WTC11 (cell line): ENCODE measurements around the gene APBA1. TPM values are rescaled to one million over a fixed set of nuclear protein-coding genes. Genes with fewer than 3 reads are reported as not detected.

Experiments
- ATAC-seq: fragments of 200-7000 bp; cut with Tn5 transposase; 2 replicates; pipeline ENCODE4 v1.10.0; 2021; ENCODE audit warnings: mild to moderate bottlenecking, moderate library complexity
- CTCF ChIA-PET: fragments of 300-600 bp; sonication (Branson Sonifier 250); formaldehyde crosslinking; loops from one replicate; lab custom pipeline; 2021; ENCODE audit warnings: antibody characterized with exemption; lab: Charles Lee
- POLR2A ChIA-PET: fragments of 350-600 bp; sonication (Branson Sonifier 250); formaldehyde crosslinking; loops from one replicate; lab custom pipeline; 2021; ENCODE audit warnings: antibody characterized with exemption; lab: Charles Lee
- DNase-seq: peaks from one replicate; pipeline ENCODE4 v3.0.0; 2021; ENCODE audit warnings: low spot score
- H3K27ac Mint-ChIP-seq: 2 replicates; pipeline ENCODE4 v1.8.0; 2021; ENCODE audit warnings: mixed read lengths
- H3K27me3 Mint-ChIP-seq: 2 replicates; pipeline ENCODE4 v1.8.0; 2021; ENCODE audit warnings: low read depth, mild to moderate bottlenecking, moderate library complexity, mixed read lengths
- H3K36me3 Mint-ChIP-seq: 2 replicates; pipeline ENCODE4 v1.8.0; 2021; ENCODE audit warnings: mixed read lengths
- H3K4me1 Mint-ChIP-seq: 2 replicates; pipeline ENCODE4 v1.8.0; 2022; ENCODE audit warnings: mixed read lengths
- H3K4me3 Mint-ChIP-seq: 2 replicates; pipeline ENCODE4 v1.8.0; 2021; ENCODE audit warnings: mild to moderate bottlenecking, moderate library complexity, mixed read lengths
- H3K9me3 Mint-ChIP-seq: 2 replicates; pipeline ENCODE4 v1.8.0; 2021; ENCODE audit warnings: mixed read lengths
- ATF1 ChIP-seq: sonication (generic); formaldehyde crosslinking; IDR thresholded peaks from 2 replicates; pipeline ENCODE4 v1.8.1; 2023; ENCODE audit warnings: mild to moderate bottlenecking, moderate library complexity, missing genetic modification reagents
- CREB1 ChIP-seq: sonication (generic); formaldehyde crosslinking; IDR thresholded peaks from 2 replicates; pipeline ENCODE4 v1.8.0; 2023; ENCODE audit warnings: mild to moderate bottlenecking, missing genetic modification reagents
- CREM ChIP-seq: sonication (generic); formaldehyde crosslinking; IDR thresholded peaks from 2 replicates; pipeline ENCODE4 v1.8.1; 2022; ENCODE audit warnings: mild to moderate bottlenecking, missing genetic modification reagents, moderate library complexity
- CTCF ChIP-seq: fragments of 200-600 bp; IDR thresholded peaks from 2 replicates; pipeline ENCODE4 v1.8.0; 2022; ENCODE audit warnings: antibody characterized with exemption
- E2F4 ChIP-seq: sonication (generic); formaldehyde crosslinking; IDR thresholded peaks from 2 replicates; pipeline ENCODE4 v1.8.1; 2022; ENCODE audit warnings: low read depth, mild to moderate bottlenecking, moderate library complexity, missing genetic modification reagents, borderline replicate concordance
- E2F5 ChIP-seq: sonication (generic); formaldehyde crosslinking; IDR thresholded peaks from 2 replicates; pipeline ENCODE4 v1.8.1; 2022; ENCODE audit warnings: mild to moderate bottlenecking, moderate library complexity, missing genetic modification reagents
- ELF4 ChIP-seq: sonication (generic); formaldehyde crosslinking; IDR thresholded peaks from 2 replicates; pipeline ENCODE4 v1.8.1; 2022; ENCODE audit warnings: low read depth, mild to moderate bottlenecking, moderate library complexity, missing genetic modification reagents
- ERG ChIP-seq: fragments of 250-450 bp; sonication (Bioruptor Pico); IDR thresholded peaks from 2 replicates; pipeline ENCODE4 v1.8.0; 2021; ENCODE audit warnings: mild to moderate bottlenecking
- ETV6 ChIP-seq: sonication (generic); formaldehyde crosslinking; IDR thresholded peaks from 2 replicates; pipeline ENCODE4 v1.8.1; 2022; ENCODE audit warnings: mild to moderate bottlenecking, missing genetic modification reagents
- MYBL2 ChIP-seq: sonication (generic); formaldehyde crosslinking; IDR thresholded peaks from 2 replicates; pipeline ENCODE4 v1.8.1; 2023; ENCODE audit warnings: mild to moderate bottlenecking, moderate library complexity, missing genetic modification reagents
- NFATC4 ChIP-seq: fragments of 250-450 bp; sonication (Bioruptor Pico); IDR thresholded peaks from 2 replicates; pipeline ENCODE4 v1.9.0; 2021; ENCODE audit warnings: mild to moderate bottlenecking
- NFE2L1 ChIP-seq: sonication (generic); formaldehyde crosslinking; IDR thresholded peaks from 2 replicates; pipeline ENCODE4 v1.8.1; 2023; ENCODE audit warnings: missing genetic modification reagents
- NR3C1 ChIP-seq: sonication (generic); formaldehyde crosslinking; conservative IDR thresholded peaks from 2 replicates; pipeline ENCODE4 v1.8.1; 2023; ENCODE audit warnings: low read depth, mild to moderate bottlenecking, missing genetic modification reagents
- PRRX2 ChIP-seq: fragments of 250-450 bp; sonication (Bioruptor Pico); IDR thresholded peaks from 2 replicates; pipeline ENCODE4 v1.8.0; 2021; ENCODE audit warnings: mild to moderate bottlenecking
- RELA ChIP-seq: sonication (generic); formaldehyde crosslinking; IDR thresholded peaks from 2 replicates; pipeline ENCODE4 v1.8.1; 2022; ENCODE audit warnings: missing genetic modification reagents, mild to moderate bottlenecking, borderline replicate concordance
- SOX15 ChIP-seq: fragments of 250-450 bp; sonication (Bioruptor Pico); IDR thresholded peaks from 2 replicates; pipeline ENCODE4 v1.9.0; 2021; ENCODE audit warnings: mild to moderate bottlenecking
- SP1 ChIP-seq: sonication (generic); formaldehyde crosslinking; conservative IDR thresholded peaks from 2 replicates; pipeline ENCODE4 v1.8.1; 2022; ENCODE audit warnings: missing genetic modification reagents
- TP53 ChIP-seq: sonication (generic); formaldehyde crosslinking; IDR thresholded peaks from 2 replicates; pipeline ENCODE4 v1.8.1; 2023; ENCODE audit warnings: mild to moderate bottlenecking, missing genetic modification reagents
- ZBTB43 ChIP-seq: sonication (generic); formaldehyde crosslinking; IDR thresholded peaks from 2 replicates; pipeline ENCODE4 v1.8.1; 2023; ENCODE audit warnings: mild to moderate bottlenecking, missing genetic modification reagents
- ZNF219 ChIP-seq: sonication (generic); formaldehyde crosslinking; IDR thresholded peaks from 2 replicates; pipeline ENCODE4 v1.8.0; 2023; ENCODE audit warnings: missing genetic modification reagents, mild to moderate bottlenecking, borderline replicate concordance
- ZNF263 ChIP-seq: sonication (generic); formaldehyde crosslinking; IDR thresholded peaks from 2 replicates; pipeline ENCODE4 v1.8.1; 2022; ENCODE audit warnings: low read depth, mild to moderate bottlenecking, moderate library complexity, missing genetic modification reagents
- ZNF281 ChIP-seq: sonication (generic); formaldehyde crosslinking; IDR thresholded peaks from 2 replicates; pipeline ENCODE4 v1.8.0; 2023; ENCODE audit warnings: mild to moderate bottlenecking, missing genetic modification reagents
- ZNF416 ChIP-seq: fragments of 250-450 bp; sonication (Bioruptor Pico); IDR thresholded peaks from 2 replicates; pipeline ENCODE4 v1.9.0; 2021; ENCODE audit warnings: mild to moderate bottlenecking, inconsistent platforms
- ZNF512 ChIP-seq: sonication (generic); formaldehyde crosslinking; IDR thresholded peaks from 2 replicates; pipeline ENCODE4 v1.8.1; 2022; ENCODE audit warnings: missing genetic modification reagents, borderline replicate concordance
- total RNA-seq: library from RNA; stranded (reverse); gene quantifications from 3 replicates; pipeline ENCODE4 v1.2.3, GENCODE V29; 2021

APBA1 gene
- total RNA-seq, 1 experiment from 2014 or later, result 0.94 TPM

- TF ChIP-seq TP53 (no peak), SOX15 (CRISPR knock-in tag) (no peak)
These were observed 22.5 kb downstream of the APBA1 start (continued) for GRCh38 chr9:69649566-69650250.

- ChIA-PET POLR2A (no interaction called here), CTCF (interaction anchor here (1.2 kb wide), 1 partner anchor 25 kb away, joined by 4 read pairs; no protein-coding TSS in a partner anchor)
- H3K9me3 Mint-ChIP-seq, result no peaks in the 10 kb centered on the region
- no peak overlapping the region for H3K27ac Mint-ChIP-seq
- no peak overlapping the region for H3K4me3 Mint-ChIP-seq
- no peak for DNase-seq
- TF ChIP-seq NFE2L1 (no peak), E2F5 (CRISPR knock-in tag) (no peak), ZNF219 (no peak), E2F4 (CRISPR knock-in tag) (no peak), ZNF263 (CRISPR knock-in tag) (no peak), ELF4 (CRISPR knock-in tag) (no peak), ZBTB43 (CRISPR knock-in tag) (no peak), SP1 (no peak), CTCF (no peak), ERG (no peak), MYBL2 (CRISPR knock-in tag) (no peak)
- H3K4me1 Mint-ChIP-seq, result no peaks in the 10 kb centered on the region; the same call in 1 of the 2 replicates
- no peaks in the 10 kb centered on the region for H3K36me3 Mint-ChIP-seq
- H3K27me3 Mint-ChIP-seq, result no peaks in the 10 kb centered on the region
- ATAC-seq, result no peak
These were observed 24.4 kb downstream of the APBA1 start for GRCh38 chr9:69647804-69648203.

- CTCF ChIA-PET, result interaction anchor here (1.8 kb wide), 1 partner anchor 26 kb away, joined by 14 read pairs; the partner anchor contains the start of gene APBA1
- Mint-ChIP-seq H3K4me1 (no peaks in the 10 kb centered on the region; the same call in 1 of the 2 replicates), H3K4me3 (no peak overlapping the region), H3K36me3 (no peaks in the 10 kb centered on the region), H3K27me3 (no peaks in the 10 kb centered on the region), H3K9me3 (peaks cover 6% of the 10 kb centered on the region; the same call in 1 of the 2 replicates), H3K27ac (no peak overlapping the region)
- POLR2A ChIA-PET, result no interaction called here
- ATAC-seq (no peak), DNase-seq (no peak)
- TF ChIP-seq ZNF512 (CRISPR knock-in tag) (no peak), ZNF281 (no peak), NFATC4 (CRISPR knock-in tag) (no peak), MYBL2 (CRISPR knock-in tag) (no peak), ATF1 (CRISPR knock-in tag) (no peak), NR3C1 (no peak), CREB1 (CRISPR knock-in tag) (no peak), PRRX2 (CRISPR knock-in tag) (no peak), RELA (CRISPR knock-in tag) (no peak), ZNF416 (CRISPR knock-in tag) (no peak), ETV6 (CRISPR knock-in tag) (no peak), CREM (no peak)
These were observed 25.4 kb downstream of the APBA1 start for GRCh38 chr9:69646810-69647209.
